22Rv1 (cell line): ENCODE data around the gene TGM2.

Source experiments
- CTCF ChIP-seq: fragments of 450-650 bp; IDR thresholded peaks from 2 replicates; pipeline ENCODE4 v1.5.1; 2017; ENCODE audit warnings: mild to moderate bottlenecking
- ZFX ChIP-seq: fragments of 450-650 bp; IDR thresholded peaks from 2 replicates; pipeline ENCODE4 v1.6.1; 2017; ENCODE audit warnings: antibody characterized with exemption, borderline replicate concordance

GRCh38 chr20:38131588-38132121 lies 33.4 kb downstream of the TGM2 start:
- TF ChIP-seq CTCF (no peak), ZFX (no peak)
